ENCODE measurements around the gene SFTPD. TPM values are rescaled to one million over a fixed set of nuclear protein-coding genes. Genes with fewer than 3 reads are reported as not detected.
A peak's percentile ranks its signal among the peaks of the same experiment; 100 is the strongest.

Gene SFTPD
- total and polyA plus RNA-seq, 10 of the 15 experiments (the other 5 are each of a cell fraction or from before 2014, with no cell fraction given), result 0.31 TPM; not detected in 9

GRCh38 chr10:79938728-79939406, 10.0 kb downstream of the SFTPD start:
- no peaks in the 10 kb centered on the region for H4K20me1 ChIP-seq (ENCODE audit: control insufficient read depth, insufficient read depth)
- no peak overlapping the region for H3K27ac ChIP-seq (ENCODE audit: control insufficient read depth, insufficient read depth)
- ATAC-seq (peak; percentile 78), DNase-seq (ENCODE audit: low read depth, low spot score) (no peak), FAIRE-seq (peak; percentile 83)
- no peaks in the 10 kb centered on the region for H3K36me3 ChIP-seq (ENCODE audit: control insufficient read depth in 2 of 2, insufficient read depth in 2 of 2, low read length in 1 of 2)
- H2AFZ ChIP-seq (ENCODE audit: control insufficient read depth, low read depth, low read length), result no peak overlapping the region
- WGBS (ENCODE audit: insufficient coverage, insufficient replicate concordance, low lambda C conversion rate, missing lambda C conversion rate), result 18% methylated on average over 6 of the region's 6 CpGs
- ChIA-PET CTCF (interaction anchor here (0.5 kb wide), 1 partner anchor 580 kb away, joined by 3 read pairs; no protein-coding TSS in a partner anchor), SMC1A (ENCODE audit: uncharacterized antibody, unreplicated experiment) (no interaction called here), RAD21 (ENCODE audit: unreplicated experiment) (no interaction called here), POLR2A (no interaction called here)
- H3K79me2 ChIP-seq (ENCODE audit: control insufficient read depth, insufficient read depth, low read length), result no peaks in the 10 kb centered on the region
- H3K9me3 ChIP-seq (replicated peaks; ENCODE audit: control insufficient read depth, insufficient read depth, low read length), result no peaks in the 10 kb centered on the region
- H3K27me3 ChIP-seq (replicated peaks in 1 of 2; ENCODE audit: control insufficient read depth in 2 of 2, insufficient read depth in 2 of 2, low read length in 1 of 2), result peaks cover 0 to 2% of the 10 kb centered on the region in 2 experiments; a peak in 2 of 4 replicates
- intact Hi-C loops (cut with micrococcal nuclease; ENCODE audit: unreplicated experiment) (no loop called here), in situ Hi-C loops (cut with MboI) (loop anchor here (25.0 kb wide), 1 partner anchor 152 kb away; no protein-coding TSS in a partner anchor)
- no TSS peak for BruUV-seq (replicated peaks)
- peaks cover 15% of the 10 kb centered on the region for H3K4me1 ChIP-seq (ENCODE audit: control insufficient read depth, insufficient read depth, low read length)
- H3K4me2 ChIP-seq (ENCODE audit: control insufficient read depth, insufficient read depth), result peak overlapping the region; percentile 30; the same call in 1 of the 2 replicates
- H3K9ac ChIP-seq (ENCODE audit: control insufficient read depth, insufficient read depth, low read length), result no peak overlapping the region
- H3K4me3 ChIP-seq, result no peak overlapping the region
- no peak for TF ChIP-seq MYB (IDR thresholded peaks at IDR 0.05; ENCODE audit: borderline replicate concordance, low read depth, low read length)
- 0 out of 2 replicates have a peak, but pooled peaks have one; percentile 34 for TF ChIP-seq BCL11A (IDR thresholded peaks at IDR 0.05; ENCODE audit: low read depth, low read length)
- TF ChIP-seq, protein P1, sequence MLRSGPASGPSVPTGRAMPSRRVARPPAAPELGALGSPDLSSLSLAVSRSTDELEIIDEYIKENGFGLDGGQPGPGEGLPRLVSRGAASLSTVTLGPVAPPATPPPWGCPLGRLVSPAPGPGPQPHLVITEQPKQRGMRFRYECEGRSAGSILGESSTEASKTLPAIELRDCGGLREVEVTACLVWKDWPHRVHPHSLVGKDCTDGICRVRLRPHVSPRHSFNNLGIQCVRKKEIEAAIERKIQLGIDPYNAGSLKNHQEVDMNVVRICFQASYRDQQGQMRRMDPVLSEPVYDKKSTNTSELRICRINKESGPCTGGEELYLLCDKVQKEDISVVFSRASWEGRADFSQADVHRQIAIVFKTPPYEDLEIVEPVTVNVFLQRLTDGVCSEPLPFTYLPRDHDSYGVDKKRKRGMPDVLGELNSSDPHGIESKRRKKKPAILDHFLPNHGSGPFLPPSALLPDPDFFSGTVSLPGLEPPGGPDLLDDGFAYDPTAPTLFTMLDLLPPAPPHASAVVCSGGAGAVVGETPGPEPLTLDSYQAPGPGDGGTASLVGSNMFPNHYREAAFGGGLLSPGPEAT (IDR thresholded peaks at IDR 0.05; ENCODE audit: low read depth), result 0 out of 2 replicates have a peak, but pooled peaks have one; percentile 39
- no peak for TF ChIP-seq CBX3 (IDR thresholded peaks at IDR 0.05; ENCODE audit: borderline replicate concordance, low read depth)
- no peak for TF ChIP-seq PAX8 (IDR thresholded peaks at IDR 0.05)
- TF ChIP-seq RUNX3 (IDR thresholded peaks at IDR 0.05; ENCODE audit: low read length), result no peak; the same call in 1 of the 2 replicates
- TF ChIP-seq, protein P2, sequence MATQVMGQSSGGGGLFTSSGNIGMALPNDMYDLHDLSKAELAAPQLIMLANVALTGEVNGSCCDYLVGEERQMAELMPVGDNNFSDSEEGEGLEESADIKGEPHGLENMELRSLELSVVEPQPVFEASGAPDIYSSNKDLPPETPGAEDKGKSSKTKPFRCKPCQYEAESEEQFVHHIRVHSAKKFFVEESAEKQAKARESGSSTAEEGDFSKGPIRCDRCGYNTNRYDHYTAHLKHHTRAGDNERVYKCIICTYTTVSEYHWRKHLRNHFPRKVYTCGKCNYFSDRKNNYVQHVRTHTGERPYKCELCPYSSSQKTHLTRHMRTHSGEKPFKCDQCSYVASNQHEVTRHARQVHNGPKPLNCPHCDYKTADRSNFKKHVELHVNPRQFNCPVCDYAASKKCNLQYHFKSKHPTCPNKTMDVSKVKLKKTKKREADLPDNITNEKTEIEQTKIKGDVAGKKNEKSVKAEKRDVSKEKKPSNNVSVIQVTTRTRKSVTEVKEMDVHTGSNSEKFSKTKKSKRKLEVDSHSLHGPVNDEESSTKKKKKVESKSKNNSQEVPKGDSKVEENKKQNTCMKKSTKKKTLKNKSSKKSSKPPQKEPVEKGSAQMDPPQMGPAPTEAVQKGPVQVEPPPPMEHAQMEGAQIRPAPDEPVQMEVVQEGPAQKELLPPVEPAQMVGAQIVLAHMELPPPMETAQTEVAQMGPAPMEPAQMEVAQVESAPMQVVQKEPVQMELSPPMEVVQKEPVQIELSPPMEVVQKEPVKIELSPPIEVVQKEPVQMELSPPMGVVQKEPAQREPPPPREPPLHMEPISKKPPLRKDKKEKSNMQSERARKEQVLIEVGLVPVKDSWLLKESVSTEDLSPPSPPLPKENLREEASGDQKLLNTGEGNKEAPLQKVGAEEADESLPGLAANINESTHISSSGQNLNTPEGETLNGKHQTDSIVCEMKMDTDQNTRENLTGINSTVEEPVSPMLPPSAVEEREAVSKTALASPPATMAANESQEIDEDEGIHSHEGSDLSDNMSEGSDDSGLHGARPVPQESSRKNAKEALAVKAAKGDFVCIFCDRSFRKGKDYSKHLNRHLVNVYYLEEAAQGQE (IDR thresholded peaks at IDR 0.05; ENCODE audit: low read depth, low read length), result no peak
- TF ChIP-seq DPF2 (IDR thresholded peaks at IDR 0.05), result peak; percentile 79
- TF ChIP-seq MEF2A (IDR thresholded peaks at IDR 0.05; ENCODE audit: insufficient read depth, low read depth, low read length), result 0 out of 2 replicates have a peak, but pooled peaks have one; percentile 23
- TF ChIP-seq, protein P3, sequence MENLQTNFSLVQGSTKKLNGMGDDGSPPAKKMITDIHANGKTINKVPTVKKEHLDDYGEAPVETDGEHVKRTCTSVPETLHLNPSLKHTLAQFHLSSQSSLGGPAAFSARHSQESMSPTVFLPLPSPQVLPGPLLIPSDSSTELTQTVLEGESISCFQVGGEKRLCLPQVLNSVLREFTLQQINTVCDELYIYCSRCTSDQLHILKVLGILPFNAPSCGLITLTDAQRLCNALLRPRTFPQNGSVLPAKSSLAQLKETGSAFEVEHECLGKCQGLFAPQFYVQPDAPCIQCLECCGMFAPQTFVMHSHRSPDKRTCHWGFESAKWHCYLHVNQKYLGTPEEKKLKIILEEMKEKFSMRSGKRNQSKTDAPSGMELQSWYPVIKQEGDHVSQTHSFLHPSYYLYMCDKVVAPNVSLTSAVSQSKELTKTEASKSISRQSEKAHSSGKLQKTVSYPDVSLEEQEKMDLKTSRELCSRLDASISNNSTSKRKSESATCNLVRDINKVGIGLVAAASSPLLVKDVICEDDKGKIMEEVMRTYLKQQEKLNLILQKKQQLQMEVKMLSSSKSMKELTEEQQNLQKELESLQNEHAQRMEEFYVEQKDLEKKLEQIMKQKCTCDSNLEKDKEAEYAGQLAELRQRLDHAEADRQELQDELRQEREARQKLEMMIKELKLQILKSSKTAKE (IDR thresholded peaks at IDR 0.05; ENCODE audit: low read depth, poor library complexity, severe bottlenecking), result no peak
- TF ChIP-seq ETV6 (conservative IDR thresholded peaks at IDR 0.05 in 1 of 2, IDR thresholded peaks at IDR 0.05 in 1 of 2; ENCODE audit: borderline replicate concordance in 1 of 2, low read depth in 1 of 2), result peak in 1 of 2 experiments; percentile 97; a peak in 2 of 4 replicates
- TF ChIP-seq EED (IDR thresholded peaks at IDR 0.05; ENCODE audit: low read depth), result peak; percentile 61
- TF ChIP-seq SMAD5 (IDR thresholded peaks at IDR 0.05; ENCODE audit: low read depth), result no peak
- TF ChIP-seq EGR1 (IDR thresholded peaks at IDR 0.05; ENCODE audit: borderline replicate concordance in 1 of 2, low read depth in 2 of 2, low read length in 2 of 2), result peak in 1 of 2 experiments; percentile 71; a peak in 2 of 3 replicates
- TF ChIP-seq ATF7 (IDR thresholded peaks at IDR 0.05; ENCODE audit: low read depth), result peak; percentile 74
- no peak for TF ChIP-seq TBL1XR1 (IDR thresholded peaks at IDR 0.05; ENCODE audit: low read depth, low read length)
- TF ChIP-seq SPI1 (IDR thresholded peaks at IDR 0.05; ENCODE audit: borderline replicate concordance, insufficient read depth, low read depth, low read length), result peak; percentile 96
